WERI-Rb-1 (cell line): ENCODE results near the gene PFAS.

ENCODE experiments used
- DNase-seq: peaks from one replicate; pipeline ENCODE4 v3.0.0-alpha.2; 2020
- H3K27ac ChIP-seq: fragments of 250-450 bp; sonication (Bioruptor Pico); 2 replicates; pipeline ENCODE4 v1.5.1; 2020; ENCODE audit warnings: mild to moderate bottlenecking, moderate library complexity
- H3K27me3 ChIP-seq: fragments of 250-450 bp; sonication (Bioruptor Pico); 2 replicates; pipeline ENCODE4 v1.5.1; 2021; ENCODE audit warnings: mild to moderate bottlenecking, low read depth, moderate library complexity; ENCODE audit not compliant: insufficient read depth, severe bottlenecking
- H3K36me3 ChIP-seq: fragments of 250-450 bp; sonication (Bioruptor Pico); 2 replicates; pipeline ENCODE4 v1.5.1; 2020; ENCODE audit warnings: mild to moderate bottlenecking, moderate library complexity
- H3K4me3 ChIP-seq: 2 replicates; pipeline ENCODE4 v1.5.1; 2011; ENCODE audit warnings: low read depth, mild to moderate bottlenecking, control low read depth, low read length
- H3K9me3 ChIP-seq: fragments of 250-450 bp; sonication (Bioruptor Pico); 2 replicates; pipeline ENCODE4 v1.5.1; 2021; ENCODE audit warnings: mild to moderate bottlenecking, moderate library complexity; ENCODE audit not compliant: severe bottlenecking
- CTCF ChIP-seq: IDR thresholded peaks from 2 replicates; pipeline ENCODE4 v1.5.1; 2011; ENCODE audit warnings: low read depth, mild to moderate bottlenecking, control low read depth, inconsistent platforms, low read length

PFAS gene

GRCh38 chr17:8294814-8295316, 45.8 kb downstream of the PFAS start:
- Histone ChIP-seq H3K36me3 (peaks cover 5% of the 10 kb centered on the region), H3K27me3 (no peaks in the 10 kb centered on the region), H3K4me3 (peak overlapping the region; percentile 66), H3K9me3 (no peaks in the 10 kb centered on the region), H3K27ac (peak overlapping the region; percentile 91)
- no peak for TF ChIP-seq CTCF
- no peak for DNase-seq

- H3K27me3 ChIP-seq = no peaks in the 10 kb centered on the region
- no peak overlapping the region for H3K27ac ChIP-seq
- no peak for DNase-seq
- no peaks in the 10 kb centered on the region for H3K9me3 ChIP-seq
- no peak for TF ChIP-seq CTCF
- no peak overlapping the region for H3K4me3 ChIP-seq
- H3K36me3 ChIP-seq = no peaks in the 10 kb centered on the region
Observed at GRCh38 chr17:8300226-8300625, 51.1 kb downstream of the PFAS start.

DNA sequence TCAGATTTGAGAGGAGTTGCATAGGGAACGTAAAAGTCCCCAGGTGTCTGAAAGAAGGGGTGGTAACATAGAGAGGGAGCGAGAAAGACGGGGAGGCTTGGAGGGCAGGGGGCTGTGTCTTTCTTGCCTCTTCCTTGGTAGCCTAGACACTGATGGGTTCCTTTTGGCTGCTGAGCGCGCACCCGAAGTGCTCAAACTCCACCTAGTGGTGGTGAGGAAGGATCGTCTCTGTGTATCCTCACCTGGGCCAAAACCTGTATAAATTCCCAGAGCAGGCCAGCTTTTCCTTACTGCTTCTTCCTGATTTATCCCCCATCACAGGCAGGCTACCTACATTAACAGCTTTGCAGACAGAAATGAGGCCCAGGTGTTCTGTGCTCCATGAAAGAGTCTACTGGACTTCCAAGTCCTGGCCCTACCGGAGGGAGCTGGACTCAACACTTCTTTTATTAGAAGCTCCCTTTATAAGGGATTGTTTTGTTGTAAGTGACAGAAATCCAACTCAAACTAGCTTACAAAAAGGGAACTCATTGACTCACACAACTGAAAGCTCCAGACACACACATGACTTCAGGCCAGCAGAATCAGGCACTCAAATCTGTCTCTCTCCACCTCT, 51.6 kb downstream of the PFAS start:
- no peaks in the 10 kb centered on the region for H3K27me3 ChIP-seq
- no peaks in the 10 kb centered on the region for H3K9me3 ChIP-seq
- H3K36me3 ChIP-seq = no peaks in the 10 kb centered on the region
- H3K4me3 ChIP-seq = no peak overlapping the region
- peak; percentile 68 for DNase-seq
- H3K27ac ChIP-seq = no peak overlapping the region
- peak; percentile 91 for TF ChIP-seq CTCF

DNA sequence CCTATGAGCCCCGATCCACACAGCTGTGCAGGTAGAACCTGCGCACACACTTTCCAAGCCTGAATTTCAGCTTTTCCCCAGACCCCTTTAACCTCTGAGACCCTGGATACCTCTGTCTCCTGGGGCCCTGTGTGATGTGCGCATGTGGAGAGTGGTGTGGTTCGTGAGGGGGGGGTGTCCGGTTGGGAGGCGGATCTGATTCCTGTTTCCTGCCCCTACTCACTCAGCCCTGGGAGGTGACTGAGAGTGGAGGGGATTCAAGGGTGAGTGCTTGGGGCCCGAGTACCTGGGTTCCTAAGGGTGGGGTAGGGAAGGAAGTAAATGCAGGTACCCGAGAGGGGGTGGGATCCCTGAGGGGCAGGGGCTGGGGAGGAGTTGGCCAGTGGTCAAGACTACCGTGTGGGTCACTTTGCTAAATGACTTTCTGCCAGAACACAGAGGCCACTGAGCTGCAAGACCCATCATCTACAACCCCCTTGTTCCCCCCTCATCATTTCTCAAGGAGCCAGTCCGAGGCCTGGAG, 61.6 kb downstream of the PFAS start:
- Histone ChIP-seq H3K4me3 (no peak overlapping the region), H3K27ac (no peak overlapping the region), H3K36me3 (no peaks in the 10 kb centered on the region), H3K9me3 (no peaks in the 10 kb centered on the region), H3K27me3 (no peaks in the 10 kb centered on the region)
- no peak for DNase-seq
- TF ChIP-seq CTCF = no peak

GRCh38 chr17:8311131-8311790, 62.2 kb downstream of the PFAS start:
- H3K27me3 ChIP-seq = no peaks in the 10 kb centered on the region
- DNase-seq = no peak
- no peaks in the 10 kb centered on the region for H3K36me3 ChIP-seq
- H3K9me3 ChIP-seq = no peaks in the 10 kb centered on the region
- H3K4me3 ChIP-seq = no peak overlapping the region
- no peak for TF ChIP-seq CTCF
- H3K27ac ChIP-seq = no peak overlapping the region
